Fibroblast of pulmonary artery (primary cell): ENCODE results near the gene FAM187B.

Source experiments
- DNase-seq: peaks from one replicate; pipeline ENCODE4 v3.0.0-alpha.2; 2010; ENCODE audit warnings: low read depth
- H3K4me3 ChIP-seq: replicated peaks from 2 replicates; pipeline ENCODE4 v1.5.1; 2011; ENCODE audit warnings: low read depth, mild to moderate bottlenecking, control low read depth, low read length, moderate library complexity
- TF ChIP-seq, protein P1 (sequence below): IDR thresholded peaks from 2 replicates; pipeline ENCODE4 v1.5.1; 2011; ENCODE audit warnings: mild to moderate bottlenecking, control low read depth, low read length, inconsistent platforms; ENCODE audit errors: missing control alignments

The FAM187B gene

DNA sequence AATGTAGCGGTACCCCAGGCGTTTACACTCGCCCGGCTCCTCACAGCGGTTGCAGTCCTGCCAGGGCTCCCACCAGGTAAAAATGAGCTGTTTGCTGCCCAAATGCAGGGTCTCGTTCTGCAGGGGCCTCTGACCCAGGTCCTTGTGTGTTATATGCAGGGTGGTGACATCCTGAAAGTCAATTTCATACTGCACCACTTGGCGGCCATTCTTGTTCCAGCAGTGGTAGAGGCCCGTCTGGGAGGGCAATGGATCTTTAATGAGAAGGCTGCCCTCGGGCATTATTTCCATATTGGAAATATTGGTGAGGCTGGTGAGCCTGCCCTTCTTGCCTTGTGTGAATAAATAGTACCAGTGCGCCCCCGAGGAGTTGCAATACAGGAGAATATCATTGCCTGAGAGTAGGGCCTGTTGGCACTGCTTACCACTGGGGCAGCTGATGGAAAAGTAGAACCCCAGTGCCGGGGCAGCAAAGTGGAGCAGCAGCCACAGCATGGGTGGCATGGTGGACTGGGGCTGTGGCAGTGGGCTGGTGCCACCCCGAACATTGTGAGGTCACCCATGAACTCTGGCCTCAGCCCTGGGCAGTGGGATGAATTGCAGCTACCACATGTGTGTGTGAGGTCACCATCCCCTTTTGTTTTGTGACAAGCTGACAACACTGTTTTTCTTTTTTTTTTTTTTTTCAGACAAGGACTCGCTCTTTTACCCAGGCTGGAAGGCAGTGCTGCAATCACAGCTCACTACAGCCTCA is at the start of gene FAM187B:
FAM187B (minus strand) TSS at position 563 of the 754 bp plus-strand sequence; CDS start at position 504, 59 bp downstream.
- no peak for DNase-seq
- no peak within 1 kb of the TSS for H3K4me3 ChIP-seq
- TF ChIP-seq, protein P1, sequence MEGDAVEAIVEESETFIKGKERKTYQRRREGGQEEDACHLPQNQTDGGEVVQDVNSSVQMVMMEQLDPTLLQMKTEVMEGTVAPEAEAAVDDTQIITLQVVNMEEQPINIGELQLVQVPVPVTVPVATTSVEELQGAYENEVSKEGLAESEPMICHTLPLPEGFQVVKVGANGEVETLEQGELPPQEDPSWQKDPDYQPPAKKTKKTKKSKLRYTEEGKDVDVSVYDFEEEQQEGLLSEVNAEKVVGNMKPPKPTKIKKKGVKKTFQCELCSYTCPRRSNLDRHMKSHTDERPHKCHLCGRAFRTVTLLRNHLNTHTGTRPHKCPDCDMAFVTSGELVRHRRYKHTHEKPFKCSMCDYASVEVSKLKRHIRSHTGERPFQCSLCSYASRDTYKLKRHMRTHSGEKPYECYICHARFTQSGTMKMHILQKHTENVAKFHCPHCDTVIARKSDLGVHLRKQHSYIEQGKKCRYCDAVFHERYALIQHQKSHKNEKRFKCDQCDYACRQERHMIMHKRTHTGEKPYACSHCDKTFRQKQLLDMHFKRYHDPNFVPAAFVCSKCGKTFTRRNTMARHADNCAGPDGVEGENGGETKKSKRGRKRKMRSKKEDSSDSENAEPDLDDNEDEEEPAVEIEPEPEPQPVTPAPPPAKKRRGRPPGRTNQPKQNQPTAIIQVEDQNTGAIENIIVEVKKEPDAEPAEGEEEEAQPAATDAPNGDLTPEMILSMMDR = no peak

DNA sequence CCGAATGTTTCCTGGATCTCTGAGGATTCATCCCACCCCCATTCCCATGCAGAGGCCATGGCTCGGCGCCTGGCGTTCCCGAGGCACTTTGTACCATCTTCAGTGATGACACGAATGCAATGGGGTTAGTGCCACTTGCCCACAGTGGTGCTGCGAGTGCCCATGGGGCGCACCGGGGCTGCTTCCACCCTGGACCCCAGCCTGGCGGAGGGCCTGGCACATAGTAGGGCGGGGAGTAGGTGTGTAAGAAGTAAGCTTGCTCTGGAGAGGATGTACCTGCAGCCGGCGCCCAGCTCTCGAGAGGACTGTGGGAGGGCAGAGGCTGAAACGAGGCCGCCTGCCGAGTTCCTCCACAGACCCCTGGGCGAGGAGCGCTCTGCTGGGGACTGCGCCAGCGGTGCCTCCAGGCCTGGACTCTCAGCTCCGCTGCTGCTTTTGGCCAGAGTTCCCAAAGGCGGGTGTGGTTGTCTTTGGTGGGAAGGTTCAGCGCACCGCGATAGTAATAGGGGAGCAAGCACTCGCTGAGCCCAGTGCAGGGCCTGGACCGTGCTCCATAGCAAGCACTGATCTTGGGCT is 48.3 kb upstream of the FAM187B start:
- TF ChIP-seq, protein P1 = no peak
- no peak for DNase-seq
- H3K4me3 ChIP-seq = no peak overlapping the region

DNA sequence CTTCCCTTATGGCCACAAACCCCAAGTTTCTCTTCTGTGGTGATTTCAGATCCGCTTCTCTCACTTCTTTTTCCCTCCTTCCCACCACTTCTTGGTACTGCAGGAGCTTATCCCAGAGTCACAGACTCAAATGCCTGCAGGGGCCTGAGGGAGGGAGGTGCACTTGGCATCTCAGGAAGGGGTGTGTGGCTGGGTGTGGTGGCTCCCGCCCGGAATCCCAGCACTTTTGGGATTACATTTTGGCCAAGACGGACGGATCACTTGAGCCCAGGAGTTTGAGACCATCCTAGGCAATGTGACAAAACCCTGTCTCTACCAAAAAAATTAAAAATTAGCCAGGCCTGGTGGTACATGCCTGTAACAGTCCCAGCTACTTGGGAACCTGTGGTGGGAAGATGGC is 45.8 kb upstream of the FAM187B start:
- no peak overlapping the region for H3K4me3 ChIP-seq
- DNase-seq = no peak
- TF ChIP-seq, protein P1 = no peak

DNA sequence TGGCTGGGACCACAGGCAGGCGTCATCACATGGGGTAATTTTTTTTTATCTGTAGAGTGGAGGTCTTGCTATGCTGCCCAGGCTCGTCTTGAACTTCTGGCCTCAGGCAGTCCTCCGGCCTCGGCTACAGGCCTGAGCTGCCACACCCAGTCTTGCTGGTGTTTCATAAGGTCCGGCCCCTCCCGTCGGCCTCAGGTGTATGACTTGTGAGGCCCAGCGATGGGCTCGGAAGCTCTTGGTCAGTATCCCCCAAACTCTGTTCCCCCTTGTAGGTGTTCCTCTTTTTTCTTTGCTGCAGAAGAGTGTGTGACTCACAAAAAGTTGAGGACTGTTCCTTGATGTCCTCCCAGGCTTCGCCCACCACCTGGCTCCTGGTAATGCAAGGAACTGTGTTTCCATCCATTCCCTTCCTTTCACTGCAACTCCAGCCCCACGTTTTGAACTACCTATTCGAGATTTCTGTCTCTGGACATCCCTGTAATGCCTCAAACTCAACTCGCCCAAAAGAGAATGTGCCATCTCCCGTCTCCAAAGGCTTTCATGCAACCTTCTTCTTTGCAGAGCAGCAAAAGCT is 45.2 kb upstream of the FAM187B start:
- DNase-seq = no peak
- H3K4me3 ChIP-seq = no peak overlapping the region
- TF ChIP-seq, protein P1 = no peak

DNA sequence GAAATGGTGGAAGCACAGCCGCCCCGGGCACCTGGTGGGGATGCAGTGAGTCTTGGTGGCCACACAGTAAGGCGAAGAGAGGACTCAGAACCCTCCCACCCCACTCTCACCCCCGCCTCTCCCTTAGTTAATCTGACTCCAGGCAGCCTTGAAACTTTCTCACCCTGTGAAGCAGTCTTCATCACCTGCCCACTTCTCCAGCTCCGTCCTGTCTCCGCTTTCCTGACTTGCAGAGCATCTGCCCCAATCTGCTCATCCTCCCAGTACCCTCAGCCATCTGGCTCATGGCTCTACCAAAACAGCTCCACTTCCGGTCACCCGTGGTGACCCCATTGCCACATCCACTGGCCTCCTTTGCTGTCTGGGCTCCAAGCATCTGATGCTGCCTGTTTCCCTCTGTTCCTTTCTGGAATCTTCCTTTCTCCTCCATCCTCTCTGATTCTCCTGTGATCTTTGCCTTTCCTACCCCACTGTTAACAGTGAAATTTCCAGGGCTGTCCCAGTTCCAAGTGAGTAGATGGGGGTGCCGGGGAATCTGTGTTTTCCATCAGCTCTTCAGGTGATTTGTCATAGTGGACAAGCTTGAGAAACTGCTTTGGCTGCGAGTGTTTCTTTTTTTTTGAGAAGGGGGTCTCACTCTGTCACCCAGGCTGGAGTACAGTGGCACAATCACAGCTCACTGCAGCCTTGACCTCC is 44.6 kb upstream of the FAM187B start:
- no peak for DNase-seq
- TF ChIP-seq, protein P1 = no peak
- H3K4me3 ChIP-seq = no peak overlapping the region

- TF ChIP-seq, protein P1 = no peak
- no peak for DNase-seq
- H3K4me3 ChIP-seq = no peak overlapping the region
These were observed 43.7 kb upstream of the FAM187B start for GRCh38 chr19:35272122-35272719.
